SKM-1 treated with dmso at 0.1 percent for 144 hours (cell line): ENCODE data around the gene DAB2.
A peak's percentile ranks its signal among the peaks of the same experiment; 100 is the strongest.

Experiments used
- DNase-seq: peaks from one replicate; lab custom pipeline; 2025; ENCODE audit not compliant: unreplicated experiment; lab: John Stamatoyannopoulos, UW

Gene DAB2

GRCh38 chr5:39424736-39425637, at the start of gene DAB2:
TSS of gene DAB2 (minus strand) at chr5:39424980. CDS start at chr5:39394320, 30,660 bp downstream.
- peak; percentile 84 for DNase-seq

GRCh38 chr5:39473156-39473775, 48.5 kb upstream of the DAB2 start:
- DNase-seq, result no peak

GRCh38 chr5:39471836-39472508, 47.2 kb upstream of the DAB2 start:
- no peak for DNase-seq

- no peak for DNase-seq
These were observed 46.0 kb upstream of the DAB2 start for GRCh38 chr5:39470811-39471210.

GRCh38 chr5:39469777-39470415, 45.1 kb upstream of the DAB2 start:
- DNase-seq, result no peak

GRCh38 chr5:39469176-39469575, 44.4 kb upstream of the DAB2 start:
- peak; percentile 26 for DNase-seq

GRCh38 chr5:39466846-39467245, 42.1 kb upstream of the DAB2 start:
- DNase-seq, result peak; percentile 13

- DNase-seq, result no peak
These were observed 41.1 kb upstream of the DAB2 start for GRCh38 chr5:39465843-39466242.

GRCh38 chr5:39465097-39465496, 40.3 kb upstream of the DAB2 start:
- DNase-seq, result no peak

GRCh38 chr5:39464088-39464487, 39.3 kb upstream of the DAB2 start:
- no peak for DNase-seq

- DNase-seq, result no peak
These were observed 37.4 kb upstream of the DAB2 start for GRCh38 chr5:39462211-39462610.

GRCh38 chr5:39461007-39461682, 36.4 kb upstream of the DAB2 start:
- peak; percentile 47 for DNase-seq

- no peak for DNase-seq
These were observed 35.1 kb upstream of the DAB2 start for GRCh38 chr5:39459907-39460306.

- no peak for DNase-seq
These were observed 34.3 kb upstream of the DAB2 start for GRCh38 chr5:39459071-39459470.

- no peak for DNase-seq
These were observed 30.9 kb upstream of the DAB2 start for GRCh38 chr5:39455645-39456044.

- DNase-seq, result no peak
These were observed 28.8 kb upstream of the DAB2 start for GRCh38 chr5:39453606-39454005.

GRCh38 chr5:39452846-39453245, 28.1 kb upstream of the DAB2 start:
- DNase-seq, result no peak

GRCh38 chr5:39451276-39451941, 26.6 kb upstream of the DAB2 start:
- no peak for DNase-seq

- DNase-seq, result no peak
These were observed 25.7 kb upstream of the DAB2 start for GRCh38 chr5:39450487-39450886.

- no peak for DNase-seq
These were observed 24.8 kb upstream of the DAB2 start for GRCh38 chr5:39449591-39449990.
